ENCODE data around the gene REG1A.

DNA sequence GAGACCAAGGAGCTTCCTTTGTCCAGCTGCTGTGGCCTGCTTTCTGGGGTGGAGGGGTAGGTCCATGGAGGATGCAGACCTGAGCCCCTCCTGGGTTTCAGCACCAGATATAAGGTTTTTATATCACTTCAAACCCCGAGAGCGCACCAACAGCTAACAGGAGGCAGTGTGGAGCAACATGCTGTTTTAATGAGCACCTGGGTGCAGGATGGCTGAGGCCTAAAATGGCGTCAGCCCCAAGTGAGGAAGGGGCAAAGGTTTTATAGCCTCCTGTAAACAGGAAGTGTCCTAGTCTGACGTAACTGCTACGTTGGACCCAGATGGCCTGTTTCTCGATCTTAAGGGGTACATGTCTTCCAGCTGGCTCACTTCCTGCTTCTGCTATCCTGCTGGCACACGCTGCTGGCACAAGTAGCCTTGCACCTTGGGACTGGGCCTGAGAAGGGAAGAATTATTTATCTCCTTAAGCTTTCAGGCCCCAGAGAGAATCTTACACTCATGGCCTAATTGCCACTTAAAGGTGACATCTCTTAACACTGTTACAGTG, 21.1 kb upstream of the REG1A start:
- TF ChIP-seq, protein P1, sequence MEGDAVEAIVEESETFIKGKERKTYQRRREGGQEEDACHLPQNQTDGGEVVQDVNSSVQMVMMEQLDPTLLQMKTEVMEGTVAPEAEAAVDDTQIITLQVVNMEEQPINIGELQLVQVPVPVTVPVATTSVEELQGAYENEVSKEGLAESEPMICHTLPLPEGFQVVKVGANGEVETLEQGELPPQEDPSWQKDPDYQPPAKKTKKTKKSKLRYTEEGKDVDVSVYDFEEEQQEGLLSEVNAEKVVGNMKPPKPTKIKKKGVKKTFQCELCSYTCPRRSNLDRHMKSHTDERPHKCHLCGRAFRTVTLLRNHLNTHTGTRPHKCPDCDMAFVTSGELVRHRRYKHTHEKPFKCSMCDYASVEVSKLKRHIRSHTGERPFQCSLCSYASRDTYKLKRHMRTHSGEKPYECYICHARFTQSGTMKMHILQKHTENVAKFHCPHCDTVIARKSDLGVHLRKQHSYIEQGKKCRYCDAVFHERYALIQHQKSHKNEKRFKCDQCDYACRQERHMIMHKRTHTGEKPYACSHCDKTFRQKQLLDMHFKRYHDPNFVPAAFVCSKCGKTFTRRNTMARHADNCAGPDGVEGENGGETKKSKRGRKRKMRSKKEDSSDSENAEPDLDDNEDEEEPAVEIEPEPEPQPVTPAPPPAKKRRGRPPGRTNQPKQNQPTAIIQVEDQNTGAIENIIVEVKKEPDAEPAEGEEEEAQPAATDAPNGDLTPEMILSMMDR (conservative IDR thresholded peaks at IDR 0.05), result no peak
- no peak for TF ChIP-seq ZFX (IDR thresholded peaks at IDR 0.05)
